Activated T-cell treated with anti-CD3 and anti-CD28 coated beads for 48 hours (primary cell): Measurements from ENCODE around the gene APOL3.
"Not testable (repeated sequence)": the region's sequence is repeated elsewhere in the genome, so short reads cannot be mapped to it uniquely, and the experiment has no call there.

Experiments used
- DNase-seq: peaks from one replicate; pipeline ENCODE4 v3.0.0-alpha.2; 2020; ENCODE audit warnings: low read depth

Gene APOL3

DNA sequence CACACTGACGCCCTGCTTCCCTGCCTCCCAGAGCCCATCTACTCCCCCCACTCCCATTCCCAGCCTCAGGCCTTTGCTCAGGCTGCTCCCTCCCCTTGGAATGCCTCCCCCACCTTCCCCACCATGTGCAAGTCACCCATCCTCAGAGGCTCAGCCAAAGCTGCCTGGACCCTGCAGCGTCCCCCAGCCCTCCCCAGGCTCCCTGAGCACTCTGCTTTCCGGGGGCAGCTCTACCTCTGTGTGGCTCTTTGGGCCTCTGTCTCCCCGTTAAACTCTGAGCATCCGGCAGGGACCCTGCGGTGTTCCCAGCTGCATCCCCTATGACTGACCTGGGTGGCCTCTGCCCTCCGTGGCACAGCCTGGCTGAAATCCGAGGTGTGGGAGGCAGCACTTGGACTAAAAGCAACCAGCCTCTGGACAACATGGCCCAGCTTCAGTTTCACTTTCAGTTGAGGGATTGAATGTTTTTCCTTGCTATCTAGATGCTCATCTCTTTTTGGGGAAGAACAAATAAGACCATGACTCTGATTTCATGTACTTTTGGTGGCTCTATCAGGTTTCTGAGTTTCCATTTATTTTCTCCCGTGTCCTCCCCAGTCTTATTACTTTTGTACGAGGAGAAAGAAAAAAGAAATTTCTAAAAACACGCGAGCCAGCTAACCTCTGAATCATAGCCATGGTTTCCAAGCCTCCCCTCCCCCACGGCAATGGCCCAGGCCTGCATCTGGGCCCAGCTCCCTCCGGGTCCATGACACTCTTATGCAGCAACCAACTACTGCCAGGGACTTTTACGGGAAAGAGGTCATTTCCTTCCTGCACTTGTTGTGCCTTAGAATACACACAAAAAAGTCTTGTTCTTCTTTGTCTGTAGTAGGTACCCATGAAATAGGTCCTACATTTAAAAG lies 3.8 kb downstream of the APOL3 start:
- peak; percentile 70 for DNase-seq

DNA sequence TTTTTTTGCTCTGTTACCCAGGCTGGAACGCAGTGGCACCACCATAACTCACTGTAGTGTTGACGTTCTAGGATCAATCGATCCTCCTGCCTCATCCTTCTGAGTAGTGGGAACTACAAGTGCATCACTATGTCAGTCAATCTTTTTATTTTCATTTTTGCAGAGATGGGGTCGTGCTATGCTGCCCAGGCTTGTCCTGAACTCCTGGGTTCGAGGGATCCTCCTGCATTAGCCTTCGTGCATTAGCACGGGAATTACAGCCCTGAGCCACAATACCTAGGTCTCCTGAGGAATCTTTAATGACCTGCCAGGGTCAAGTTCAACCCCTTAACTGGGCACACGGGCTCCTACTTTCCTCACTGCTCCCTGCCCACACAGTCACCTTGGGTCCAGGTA lies 4.4 kb downstream of the APOL3 start:
- no peak for DNase-seq

DNA sequence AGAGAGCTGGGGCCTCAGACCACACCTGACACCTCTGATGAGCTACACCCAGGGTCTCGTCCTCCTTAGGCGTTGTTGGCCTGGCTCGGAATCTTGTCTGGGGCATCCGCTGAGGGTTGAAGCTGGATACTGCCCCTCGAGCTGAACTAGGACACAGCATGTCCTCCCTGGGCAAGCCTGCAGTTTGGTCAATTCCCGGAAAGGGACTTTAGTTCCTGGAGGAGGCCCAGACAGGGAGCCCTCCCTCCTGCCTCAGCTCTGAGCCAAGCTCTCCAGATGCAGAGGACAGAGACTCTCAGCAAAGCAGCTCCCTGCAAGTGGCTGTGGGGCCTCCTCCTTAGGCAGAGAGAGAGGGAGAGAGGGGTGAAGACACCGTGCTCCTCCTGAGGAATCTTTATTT lies 4.9 kb downstream of the APOL3 start:
- no peak for DNase-seq

DNA sequence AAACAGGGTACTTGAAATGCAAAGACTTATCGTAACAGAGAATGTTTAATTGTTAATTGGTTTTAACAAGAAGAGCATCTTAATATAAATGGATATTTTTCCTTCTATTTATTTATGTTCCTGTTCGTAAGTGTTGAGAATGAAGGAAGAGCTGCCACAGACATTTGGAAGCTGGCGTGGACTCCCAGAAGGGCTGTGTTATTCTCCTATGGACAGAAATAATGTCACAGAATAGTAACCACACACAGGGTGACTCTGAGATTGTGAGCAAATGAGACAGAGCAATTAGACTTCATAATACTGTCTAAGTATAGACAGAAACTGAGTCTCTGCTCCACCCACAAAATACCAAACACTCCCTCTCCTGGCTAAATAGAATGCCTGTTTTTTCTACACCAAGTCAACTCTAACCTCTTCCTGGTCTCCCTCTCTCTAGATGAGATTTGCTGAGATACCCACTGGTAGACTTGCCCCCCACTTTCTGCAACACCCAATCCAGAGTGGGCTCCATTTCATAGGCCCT lies 6.1 kb downstream of the APOL3 start:
- no peak for DNase-seq

DNA sequence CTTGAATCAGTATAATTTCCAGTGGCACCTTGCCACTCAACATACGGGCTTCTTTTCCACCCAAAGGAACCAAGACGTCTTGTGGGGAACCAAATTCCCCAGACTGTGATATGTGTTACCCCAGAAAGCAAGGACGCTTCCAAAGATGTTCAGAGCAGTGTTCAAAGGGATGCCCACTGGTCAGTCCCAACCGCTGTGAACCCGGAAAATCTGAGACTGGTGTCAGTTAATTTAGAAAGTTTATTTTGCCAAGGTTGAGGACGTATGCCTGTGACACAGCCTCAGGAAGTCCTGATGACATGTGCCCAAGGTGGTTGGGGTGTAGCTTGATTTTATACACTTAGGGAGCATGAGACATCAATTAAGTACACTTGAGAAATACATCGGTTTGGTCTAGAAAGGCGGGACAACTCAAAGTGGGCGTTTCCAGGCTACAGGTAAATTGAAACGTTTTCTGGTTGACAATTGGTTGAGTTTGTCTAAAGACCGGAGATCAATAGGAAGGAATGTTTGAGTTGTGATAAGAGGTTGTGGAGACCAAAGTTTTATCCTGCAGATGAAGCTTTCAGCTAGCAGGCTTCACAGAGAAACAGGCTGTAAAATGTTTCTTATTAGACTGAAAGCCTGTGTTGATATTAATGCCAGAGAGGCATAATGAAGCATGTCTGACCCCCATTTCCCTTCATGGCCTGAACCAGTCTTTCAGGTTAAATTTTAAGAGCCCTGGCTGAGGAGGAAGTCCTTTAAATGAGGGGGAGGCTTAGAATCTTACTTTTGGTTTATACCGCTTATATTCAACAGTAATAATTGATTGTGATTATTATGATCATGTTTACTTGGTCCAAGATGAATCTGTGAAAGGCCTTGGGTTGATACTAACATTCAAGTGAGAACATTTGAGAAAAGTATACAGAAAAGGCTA lies 6.8 kb downstream of the APOL3 start:
- DNase-seq, result no peak

DNA sequence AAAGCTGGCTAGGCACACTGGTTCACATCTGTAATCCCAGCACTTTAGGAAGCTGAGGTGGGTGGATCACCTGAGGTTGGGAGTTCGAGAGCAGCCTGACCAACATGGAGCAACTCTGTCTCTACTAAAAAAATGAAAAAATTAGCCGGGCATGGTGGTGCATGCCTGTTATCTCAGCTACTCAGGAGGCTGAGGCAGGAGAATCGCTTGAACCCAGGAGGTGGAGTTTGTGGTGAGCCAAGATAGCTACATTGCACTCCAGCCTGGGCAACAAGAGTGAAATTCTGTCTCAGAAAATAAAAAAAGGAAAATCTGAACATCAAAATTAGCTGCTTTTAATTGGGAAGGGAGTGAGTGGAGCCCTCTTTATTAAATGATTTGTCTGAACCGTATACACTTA lies 7.7 kb downstream of the APOL3 start:
- not testable (repeated sequence) for DNase-seq

DNA sequence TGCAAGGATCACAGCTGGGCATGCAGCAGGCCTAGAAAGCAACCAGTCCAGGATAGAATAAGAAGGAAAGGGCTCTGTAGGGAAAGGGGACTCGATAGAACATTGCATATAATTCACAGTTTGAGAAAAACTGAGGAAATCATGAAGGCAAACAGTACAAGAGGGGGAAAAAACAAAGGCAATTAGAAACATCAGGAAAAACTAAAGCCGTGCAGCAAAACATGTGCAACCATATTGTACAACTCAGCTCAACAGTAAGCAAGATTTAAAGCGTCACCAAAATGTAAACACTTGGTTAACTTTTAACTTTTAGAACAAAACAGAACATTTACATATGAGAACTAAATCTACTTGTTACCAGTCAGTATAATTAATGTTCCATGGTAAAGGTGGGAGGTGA lies 8.5 kb downstream of the APOL3 start:
- DNase-seq, result no peak

DNA sequence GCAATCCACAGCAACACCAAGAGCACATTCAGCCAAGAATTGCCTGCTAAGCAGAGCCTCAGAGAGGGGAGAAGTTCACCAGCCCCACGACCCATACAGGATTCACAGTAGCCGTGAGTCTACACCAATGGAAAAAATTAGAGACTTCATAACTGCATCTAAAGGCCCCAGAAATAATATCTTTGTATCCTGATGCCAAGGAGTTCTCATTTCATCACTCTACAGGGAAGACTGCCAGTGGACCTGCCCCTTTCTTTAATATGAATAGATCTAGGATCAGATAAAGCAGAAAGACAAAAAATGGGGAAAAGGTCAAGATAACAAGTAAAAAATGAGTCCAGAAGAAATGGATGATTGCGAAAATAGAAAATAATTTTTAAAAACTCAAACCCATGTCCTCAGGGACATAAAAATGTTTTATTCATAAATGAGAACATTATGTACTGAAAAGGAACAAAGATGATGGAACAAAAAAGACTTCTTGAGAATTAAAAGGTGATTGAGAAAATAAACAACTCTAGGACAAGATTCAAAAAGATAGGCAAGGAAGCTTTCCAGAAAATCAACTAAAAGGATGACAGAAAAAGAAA lies 9.5 kb downstream of the APOL3 start:
- DNase-seq, result no peak

DNA sequence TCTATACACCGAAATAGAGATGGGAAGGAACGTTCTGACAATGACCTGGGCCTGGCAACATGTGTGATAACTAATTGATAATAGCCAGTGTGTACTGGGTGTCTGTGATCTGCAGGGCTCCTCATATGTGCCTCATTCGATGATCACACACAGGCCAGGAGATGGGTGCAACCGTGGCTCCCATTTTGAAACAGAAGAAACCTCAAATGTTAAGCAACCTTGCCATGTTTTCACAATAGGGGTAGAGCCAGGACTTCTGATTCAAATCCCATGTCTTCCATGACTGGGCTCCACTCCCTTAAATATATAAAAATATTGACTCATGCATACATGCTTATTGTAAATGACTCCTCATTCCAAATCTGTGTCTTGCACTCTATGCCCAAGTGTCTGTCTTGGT lies 11.1 kb downstream of the APOL3 start:
- no peak for DNase-seq

DNA sequence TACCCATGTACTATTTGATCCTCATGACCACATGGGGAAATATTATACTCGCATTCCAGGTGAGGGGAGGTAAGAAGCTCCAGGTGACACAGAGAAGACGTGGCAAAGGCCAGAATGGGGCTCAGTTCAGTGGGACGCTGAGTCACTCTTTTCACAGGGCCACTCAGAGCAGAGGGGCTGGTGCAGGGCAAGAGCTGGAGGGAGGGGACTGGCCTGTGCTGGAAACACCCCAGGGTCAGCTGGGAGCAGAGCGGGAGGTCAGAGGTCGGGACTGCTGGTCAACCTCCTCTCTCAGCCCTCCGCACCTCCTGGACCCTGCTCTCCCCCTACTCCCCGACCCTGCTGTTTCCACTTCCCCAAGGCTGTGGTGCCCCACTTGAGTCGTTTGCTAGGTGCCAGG lies 12.1 kb downstream of the APOL3 start:
- no peak for DNase-seq

DNA sequence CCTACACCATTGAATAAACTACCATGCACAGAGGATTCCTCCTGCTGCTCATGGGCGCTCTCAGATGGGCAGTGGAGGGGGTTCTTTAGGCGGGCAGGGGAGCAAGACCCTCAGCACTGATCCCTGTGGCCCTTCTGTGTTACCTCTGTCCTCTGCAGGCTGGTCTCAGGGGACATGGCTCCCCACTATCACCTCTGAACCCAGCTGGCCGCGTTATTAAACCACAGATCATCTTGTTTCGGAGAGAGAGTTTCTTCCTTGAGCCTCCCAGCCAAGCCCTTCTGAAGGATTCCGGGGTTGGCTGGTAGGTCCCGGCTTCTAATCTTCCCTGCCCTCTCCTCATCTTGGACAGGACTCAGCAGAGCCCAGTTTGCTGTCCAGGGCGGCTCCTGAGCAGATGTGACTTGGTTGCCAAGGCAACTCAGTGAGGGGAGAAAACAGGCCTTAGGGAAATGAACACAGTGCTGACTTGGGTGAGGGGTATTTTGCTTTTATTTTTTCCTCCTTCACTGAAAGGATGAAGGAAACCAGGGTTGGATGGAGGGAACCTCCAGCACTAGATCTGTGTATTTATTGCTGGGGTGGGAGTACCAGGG lies 13.3 kb downstream of the APOL3 start:
- no peak for DNase-seq

DNA sequence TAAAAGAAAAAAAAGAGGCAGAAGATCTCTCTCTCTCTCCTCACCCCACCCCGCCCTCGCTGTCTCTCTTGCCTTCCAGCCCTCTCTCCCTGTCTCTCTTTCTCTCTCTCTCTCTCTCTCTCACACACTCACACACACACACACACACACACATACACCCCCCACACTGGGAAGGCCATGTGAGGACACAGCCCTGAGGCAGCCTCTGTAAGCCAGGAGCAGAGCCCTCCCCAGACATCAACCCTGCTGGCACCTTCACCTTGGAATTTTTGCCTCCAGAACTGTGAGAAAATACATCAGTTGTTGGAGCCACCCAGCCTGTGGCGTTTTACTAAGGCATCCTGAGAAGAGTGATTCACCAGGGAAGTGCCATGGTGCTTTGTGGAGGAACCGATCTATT lies 14.7 kb downstream of the APOL3 start:
- no peak for DNase-seq

DNA sequence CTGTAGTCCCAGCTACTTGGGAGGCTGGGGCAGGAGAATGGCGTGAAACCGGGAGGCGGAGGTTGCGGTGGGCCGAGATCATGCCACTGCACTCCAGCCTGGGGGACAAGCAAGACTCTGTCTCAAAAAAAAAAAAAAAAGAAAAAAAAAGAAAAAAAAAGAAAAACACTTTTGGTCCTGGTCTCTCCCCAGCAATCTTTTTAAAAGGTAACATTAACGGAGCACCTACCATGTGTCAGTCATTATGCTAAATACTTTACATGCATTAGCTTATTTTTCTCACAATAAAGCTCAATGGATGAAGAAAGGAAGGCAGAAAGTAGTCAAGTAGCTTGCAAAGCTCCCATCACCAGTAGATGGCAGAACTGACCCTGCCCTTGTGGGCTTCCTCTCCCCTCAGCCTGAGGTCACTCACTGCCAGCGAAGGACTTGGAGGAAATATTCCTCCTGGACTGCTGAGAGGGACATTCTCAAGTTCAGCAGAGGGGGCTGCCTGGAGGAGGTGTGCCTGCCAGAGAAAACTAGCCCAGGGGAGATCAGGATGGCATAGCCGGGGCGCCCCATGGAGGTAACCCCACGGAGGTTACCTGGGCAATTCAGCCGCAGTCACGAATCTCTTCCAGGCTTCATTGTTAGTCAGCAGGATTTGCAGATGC lies 15.5 kb downstream of the APOL3 start:
- DNase-seq, result no peak

DNA sequence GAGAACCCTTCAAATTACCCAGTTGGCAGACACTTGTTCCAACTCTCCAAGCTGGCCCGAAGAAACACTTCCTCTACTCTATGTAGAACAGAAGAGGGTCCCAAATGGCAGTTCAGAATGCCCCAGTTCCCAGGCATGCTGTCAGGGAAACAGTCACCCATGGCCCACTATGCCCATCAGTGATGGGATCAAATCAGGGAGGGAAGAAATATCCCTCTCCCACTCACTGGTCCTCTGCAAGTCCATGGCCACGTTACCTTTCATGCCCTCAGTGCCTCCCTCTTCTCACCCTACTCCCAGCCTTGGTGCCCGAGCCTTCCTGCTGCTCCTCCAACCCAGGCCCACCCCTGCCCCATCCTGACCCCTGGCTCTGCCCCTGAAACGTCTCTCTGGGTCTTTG lies 16.6 kb downstream of the APOL3 start:
- DNase-seq, result no peak

DNA sequence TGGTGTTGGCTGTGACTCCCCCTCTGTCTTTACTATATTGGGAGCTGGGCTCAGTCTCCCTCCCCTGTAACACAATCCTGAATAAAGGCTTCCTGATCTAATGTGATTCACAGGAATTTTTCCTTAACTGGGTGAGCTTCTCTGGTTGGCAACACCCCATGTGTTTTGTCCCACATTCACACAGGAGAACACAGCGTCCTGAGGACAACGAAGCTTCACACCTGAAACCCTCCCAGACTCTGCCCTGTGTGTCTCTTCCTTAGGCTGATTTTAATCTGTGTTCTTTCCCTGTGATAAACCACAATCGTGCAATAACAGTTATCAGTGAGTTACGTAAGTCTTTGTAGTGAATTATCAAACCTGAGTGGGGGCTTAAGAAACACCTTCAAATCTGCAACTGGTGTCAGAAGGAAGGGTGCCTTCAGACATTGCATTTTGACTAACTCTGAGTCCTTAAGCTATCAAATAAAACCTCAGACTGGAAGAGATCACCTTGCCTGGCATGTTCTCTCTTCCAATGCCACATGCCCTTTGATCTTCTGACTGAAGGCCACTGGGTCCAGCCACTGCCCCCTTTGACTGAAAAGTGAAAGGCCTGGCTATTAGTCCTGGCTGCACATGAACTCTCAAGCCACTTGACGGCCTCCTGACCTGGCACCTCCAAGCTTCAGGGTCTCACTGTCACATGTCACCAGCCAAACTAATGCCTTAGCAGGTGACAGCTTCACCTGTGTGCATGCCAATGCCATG lies 17.3 kb downstream of the APOL3 start:
- DNase-seq, result no peak

DNA sequence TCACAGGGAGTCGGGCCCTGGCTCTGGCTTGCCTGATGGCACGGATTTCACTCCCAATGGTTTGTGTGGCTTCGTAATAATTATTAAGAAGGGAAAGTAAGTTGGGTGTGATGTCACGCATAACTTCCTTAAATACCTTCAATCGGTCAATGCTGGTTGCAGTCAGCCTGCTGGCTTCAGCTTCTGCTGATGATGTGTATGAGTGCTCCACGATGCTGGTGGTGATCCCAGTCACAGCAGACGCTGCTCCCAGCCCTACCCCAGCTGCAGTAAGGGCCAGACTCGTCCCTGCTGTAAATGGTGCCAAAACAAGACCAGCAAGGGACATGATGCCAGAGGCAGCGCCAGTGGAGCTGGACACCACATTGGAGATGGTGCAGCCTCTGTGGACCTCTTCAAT lies 19.1 kb downstream of the APOL3 start:
- DNase-seq, result no peak

DNA sequence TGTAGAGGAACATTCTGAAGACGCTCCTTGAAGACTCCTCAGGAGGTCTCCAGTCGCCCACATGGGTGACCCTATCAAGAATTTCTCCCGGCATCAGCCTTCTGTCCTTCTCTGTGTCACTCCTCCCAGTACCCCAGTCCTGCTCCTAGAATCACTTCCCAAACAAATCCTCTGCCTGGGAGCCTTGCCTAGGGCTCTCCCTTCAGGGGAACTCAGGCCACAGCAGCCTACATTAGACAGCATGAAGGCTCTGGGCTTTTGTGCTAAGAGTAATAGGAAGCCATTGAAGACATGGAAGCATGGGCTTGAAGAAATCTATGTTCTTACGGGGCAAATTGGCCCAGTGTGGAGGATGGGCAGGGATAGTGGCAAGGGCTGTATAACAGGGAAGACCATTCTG lies 21.8 kb downstream of the APOL3 start:
- not testable (repeated sequence) for DNase-seq

DNA sequence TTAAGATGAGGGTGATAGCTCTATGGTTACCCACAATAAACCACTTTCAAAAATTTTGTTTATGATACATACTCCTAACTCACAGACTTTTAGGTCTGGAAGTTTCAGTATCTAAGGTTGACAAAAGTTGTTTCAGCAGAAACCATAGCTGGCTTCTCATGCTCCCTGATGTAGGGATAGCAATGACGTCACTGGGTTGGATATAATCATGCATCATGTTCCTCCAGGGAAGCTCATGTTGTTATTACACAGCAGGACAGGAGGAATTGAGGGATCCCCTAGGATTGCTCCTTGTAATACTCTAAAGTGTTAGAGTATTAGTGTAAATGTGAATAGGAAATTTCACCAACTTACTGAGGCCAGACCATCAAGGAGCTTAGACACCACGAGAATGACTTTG lies 23.6 kb downstream of the APOL3 start:
- no peak for DNase-seq

DNA sequence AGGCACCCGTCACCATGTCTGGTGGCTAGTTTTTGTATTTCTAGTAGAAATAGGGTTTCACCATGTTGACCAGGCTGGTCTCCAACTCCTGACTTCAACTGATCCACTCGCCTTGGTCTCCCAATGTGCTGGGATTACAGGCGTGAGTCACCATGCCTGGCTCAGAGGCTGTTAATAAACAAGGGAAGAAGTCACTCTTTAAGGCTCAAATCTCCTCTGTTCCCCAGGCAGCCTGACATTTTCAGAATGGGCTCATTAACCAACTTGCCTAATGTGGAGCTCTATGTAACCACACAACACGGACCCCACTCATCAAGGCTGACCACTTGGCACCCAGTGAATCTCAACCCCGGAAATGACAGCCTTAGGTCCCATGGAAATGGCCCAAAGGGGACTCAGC lies 24.1 kb downstream of the APOL3 start:
- DNase-seq, result no peak

DNA sequence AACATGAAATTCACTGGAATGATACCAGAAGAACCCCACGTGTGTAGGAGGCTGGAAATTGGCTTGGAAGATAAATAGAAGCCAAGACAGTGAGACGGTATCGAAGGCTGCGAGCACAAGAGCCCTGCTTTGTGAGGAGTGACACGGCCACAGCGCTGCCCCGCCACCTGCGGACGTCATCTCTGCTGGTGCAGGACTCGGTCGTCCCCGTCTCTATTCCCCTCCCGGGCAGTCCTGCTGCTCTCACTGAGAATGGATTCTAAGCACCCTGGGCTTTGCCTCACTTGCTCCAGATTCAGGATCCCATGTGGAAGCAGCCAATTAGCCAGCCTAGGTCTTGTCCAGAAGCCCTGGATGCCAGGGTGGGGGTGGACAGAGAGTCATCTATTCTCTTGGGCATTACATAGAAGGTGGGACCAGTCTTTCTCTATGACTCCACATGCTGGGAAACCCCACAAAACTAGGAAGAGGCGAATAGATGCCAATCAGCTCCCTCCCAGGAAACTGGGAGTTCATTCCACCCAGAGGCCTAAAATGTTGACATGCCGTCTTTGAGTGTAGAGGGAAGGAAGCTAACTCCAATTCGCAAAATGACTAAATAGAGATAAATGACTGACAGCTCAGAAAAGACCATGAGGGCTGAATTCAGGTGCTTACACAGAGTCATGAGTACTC lies 25.1 kb downstream of the APOL3 start:
- no peak for DNase-seq
